ENCODE data around the gene DTX3L.
"Not testable (repeated sequence)": the region's sequence is repeated elsewhere in the genome, so short reads cannot be mapped to it uniquely, and the experiment has no call there.

DTX3L gene

DNA sequence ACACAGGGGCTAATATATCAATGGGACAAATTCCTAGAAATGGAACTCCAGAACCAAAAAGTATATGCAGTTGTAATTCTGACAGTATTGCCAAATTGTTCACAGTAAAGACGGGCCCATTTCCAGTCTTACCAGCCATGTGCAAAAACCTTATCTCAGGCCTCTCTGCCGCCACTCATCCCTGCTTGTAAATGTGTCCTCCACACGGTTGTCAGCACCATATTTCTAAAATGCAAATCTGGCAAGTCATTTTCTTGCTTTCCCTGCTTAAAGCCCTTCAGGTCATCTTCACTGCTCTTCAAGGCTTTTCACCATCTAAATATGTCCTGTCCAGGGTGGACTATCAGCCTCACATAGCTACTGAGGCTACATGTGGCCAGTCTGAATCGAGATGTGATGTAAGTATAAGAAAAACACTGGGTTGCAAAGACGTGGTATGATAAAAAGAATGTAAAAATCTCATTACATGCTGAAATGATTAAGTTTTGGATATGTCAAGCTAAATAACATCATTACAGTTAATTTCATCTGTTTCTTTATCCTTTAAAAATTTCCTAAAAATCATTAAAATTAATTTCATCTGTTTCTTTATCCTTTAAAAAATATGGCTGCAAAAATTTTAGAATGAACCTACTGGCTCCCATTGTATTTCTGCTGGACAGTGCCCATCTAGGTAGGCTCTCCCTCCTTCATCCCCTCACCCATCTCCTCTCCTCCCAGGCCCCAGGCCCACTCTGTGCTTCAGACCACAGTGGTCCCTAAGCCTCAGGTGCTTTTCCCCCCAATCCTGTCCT lies 1.0 kb upstream of the DTX3L start:
- DNase-seq: no peak

DNA sequence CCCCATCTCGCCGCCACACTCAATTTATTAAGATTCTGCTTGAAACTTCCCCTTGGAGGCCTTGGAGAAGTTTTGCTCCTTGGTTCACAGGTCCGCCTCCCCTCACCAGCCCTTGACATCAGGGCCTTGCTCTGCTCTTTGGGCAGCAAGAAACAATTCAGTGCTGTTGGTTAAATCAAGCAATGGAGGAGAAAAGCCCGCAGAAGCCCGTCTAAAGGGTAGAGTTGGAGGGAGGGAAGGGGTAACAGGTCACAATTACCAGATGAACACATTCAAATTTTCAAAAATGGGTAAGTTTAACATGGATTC lies 467 bp upstream of the DTX3L start:
- DNase-seq: peak; percentile 39

DNA sequence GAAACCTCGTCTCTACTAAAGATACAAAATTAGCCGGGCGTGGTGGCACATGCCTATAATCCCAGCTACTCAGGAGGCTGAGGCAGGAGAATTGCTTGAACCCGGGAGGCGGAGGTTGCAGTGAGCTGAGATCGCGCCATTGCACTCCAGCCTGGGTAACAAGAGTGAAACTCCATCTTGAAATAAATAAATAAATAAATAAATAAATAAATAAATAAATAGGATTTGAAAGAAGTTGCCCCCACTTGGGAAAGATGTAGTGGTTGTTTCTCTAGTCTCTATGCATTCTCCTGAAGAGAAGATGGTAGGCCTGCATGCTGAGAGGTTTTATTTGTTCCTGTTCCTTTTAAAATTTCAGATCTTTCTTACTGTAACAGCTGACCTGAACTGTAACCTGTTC lies 4.0 kb downstream of the DTX3L start:
- DNase-seq: not testable (repeated sequence)

DNA sequence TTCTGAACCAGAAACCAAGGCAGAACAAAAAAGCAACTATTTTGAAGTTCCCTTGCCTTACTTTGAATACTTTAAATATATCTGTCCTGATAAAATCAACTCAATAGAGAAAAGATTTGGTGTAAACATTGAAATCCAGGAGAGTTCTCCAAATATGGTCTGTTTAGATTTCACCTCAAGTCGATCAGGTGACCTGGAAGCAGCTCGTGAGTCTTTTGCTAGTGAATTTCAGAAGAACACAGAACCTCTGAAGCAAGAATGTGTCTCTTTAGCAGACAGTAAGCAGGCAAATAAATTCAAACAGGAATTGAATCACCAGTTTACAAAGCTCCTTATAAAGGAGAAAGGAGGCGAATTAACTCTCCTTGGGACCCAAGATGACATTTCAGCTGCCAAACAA lies 4.6 kb downstream of the DTX3L start:
- no peak for DNase-seq

DNA sequence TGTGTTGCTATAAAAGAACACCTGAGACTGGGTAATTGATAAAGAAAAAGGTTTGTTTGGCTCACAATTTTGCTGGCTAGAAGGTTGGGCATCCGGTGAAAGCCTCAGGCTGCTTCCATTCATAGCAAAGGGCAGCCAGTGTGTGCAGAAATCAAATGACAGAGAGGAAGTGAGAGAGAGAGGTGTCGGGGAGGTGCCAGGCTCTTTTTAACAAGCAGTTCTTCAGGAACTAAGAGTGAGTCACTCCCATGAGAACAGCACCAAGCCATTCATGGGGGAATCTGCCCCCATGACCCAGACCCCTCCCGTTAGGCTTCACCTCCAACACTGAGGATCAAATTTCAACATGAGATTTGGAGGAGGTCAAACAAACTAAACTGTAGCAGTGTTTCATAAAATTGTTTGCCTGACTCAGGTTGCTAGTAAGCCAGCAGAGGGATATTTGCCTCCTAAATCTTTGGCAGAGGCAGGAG lies 8.8 kb downstream of the DTX3L start:
- peak; percentile 64 for DNase-seq

DNA sequence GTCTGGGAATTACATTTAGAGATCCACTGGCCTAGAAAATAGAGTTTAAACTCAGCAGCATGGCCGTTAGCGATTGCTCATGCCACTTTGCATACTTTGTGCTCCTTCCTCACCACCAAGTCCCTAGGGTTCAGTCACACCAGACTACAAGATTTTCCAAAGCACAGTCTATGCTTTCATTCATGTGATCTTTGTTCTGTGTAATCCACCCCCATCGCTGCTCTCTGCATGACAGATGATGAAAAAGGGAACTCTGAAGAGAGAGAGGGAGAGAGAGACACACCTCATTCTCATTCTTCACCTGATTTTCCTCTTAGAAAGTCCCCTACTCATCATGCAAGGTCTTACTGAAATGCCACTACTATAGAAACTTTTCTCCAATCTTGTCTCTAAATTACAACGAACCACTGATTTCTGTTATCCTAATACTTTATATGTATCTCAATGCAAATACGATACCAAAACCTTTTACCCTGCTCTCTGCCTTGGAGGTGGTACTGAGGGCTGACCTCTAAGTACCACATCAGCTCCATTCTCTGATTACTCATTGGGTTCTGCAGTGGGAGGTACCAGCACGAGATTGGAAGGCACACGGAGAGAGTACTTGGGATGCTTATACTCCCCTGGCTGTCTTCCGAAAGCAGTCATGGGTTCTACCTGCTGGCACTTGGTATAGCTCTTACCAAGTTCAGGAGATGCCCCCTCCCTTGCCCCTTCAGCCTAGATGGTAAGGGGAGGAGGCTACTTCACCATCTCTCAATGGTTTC lies 12.2 kb downstream of the DTX3L start:
- peak; percentile 59 for DNase-seq

DNA sequence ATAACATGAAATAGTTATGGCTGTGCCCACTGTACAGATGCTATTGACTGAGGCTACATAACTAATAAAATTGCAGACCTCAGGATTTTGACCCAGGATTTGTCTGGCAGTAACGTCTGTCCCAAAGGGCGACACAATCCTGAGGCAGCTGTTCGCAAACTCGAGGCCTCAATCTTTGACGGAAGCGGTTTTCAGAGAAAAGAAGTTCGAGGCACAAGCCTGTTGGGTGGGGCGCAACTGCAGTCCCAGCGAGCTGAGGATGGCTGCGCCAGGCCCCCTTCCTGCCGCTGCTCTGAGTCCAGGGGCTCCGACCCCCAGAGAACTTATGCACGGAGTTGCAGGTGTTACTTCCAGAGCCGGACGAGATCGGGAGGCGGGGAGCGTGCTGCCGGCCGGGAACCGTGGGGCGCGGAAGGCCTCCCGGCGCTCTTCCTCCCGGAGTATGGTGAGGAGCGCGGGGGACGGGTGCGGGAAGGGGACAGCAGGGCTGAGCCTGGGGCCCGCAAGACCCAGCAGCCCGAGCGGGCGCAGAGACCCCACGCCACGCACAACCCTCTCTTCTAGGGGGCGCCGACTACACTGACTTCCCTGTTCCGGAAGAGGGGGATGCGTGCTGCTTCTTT lies 13.4 kb downstream of the DTX3L start, which contains the start of gene PARP15:
TSS of gene PARP15 (plus strand) at position 242 of the 623 bp plus-strand sequence. CDS start at position 260, 18 bp downstream.
- peak; percentile 68 for DNase-seq

DNA sequence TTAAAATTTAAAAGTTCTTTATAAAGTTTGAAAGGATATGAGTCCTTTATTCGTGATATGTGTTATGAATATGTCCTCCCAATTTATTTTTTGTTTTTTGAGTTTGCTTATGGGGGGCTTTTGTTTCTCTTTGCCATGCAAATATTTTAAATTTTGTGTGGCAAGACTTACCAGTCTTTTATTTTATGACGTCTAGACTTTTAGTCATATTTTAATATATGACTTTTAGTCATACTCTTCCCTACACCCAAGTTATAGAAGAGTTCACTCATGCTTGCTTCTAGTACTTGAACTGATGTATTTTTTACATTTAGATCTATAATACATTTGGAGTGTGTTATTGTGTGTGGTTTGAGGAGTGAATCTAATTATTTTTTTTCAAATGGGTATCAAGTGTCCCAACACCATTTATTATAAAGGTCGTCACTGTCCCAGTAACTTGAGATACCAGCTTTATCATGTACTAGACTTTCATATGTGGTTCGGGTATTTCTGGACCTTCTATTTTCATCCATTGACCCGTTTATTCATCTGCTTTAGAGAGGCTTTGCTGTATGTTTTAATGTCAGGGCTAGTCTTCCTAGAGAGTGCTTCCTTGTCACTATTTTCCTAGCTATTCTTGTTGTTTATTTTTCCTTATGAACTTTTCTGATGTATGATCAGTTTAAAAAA lies 14.1 kb downstream of the DTX3L start:
- DNase-seq: no peak

DNA sequence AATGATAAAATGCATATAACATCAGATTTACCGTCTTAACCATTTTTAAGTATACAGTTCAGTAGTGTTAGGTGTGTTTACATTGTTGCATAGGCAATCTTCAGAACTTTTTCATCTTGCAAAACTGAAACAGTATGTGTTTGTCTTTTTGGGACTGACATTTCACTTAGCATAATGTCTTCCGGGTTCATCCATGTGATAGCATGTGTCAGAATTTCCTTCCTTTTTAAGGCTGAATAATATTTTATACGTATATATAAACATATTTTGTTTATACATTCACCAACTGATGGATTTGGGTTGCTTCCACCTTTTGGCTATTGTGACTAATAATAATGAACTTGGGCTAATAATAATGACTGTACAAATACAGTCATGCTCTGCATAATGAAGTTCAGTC lies 16.3 kb downstream of the DTX3L start:
- DNase-seq: no peak

DNA sequence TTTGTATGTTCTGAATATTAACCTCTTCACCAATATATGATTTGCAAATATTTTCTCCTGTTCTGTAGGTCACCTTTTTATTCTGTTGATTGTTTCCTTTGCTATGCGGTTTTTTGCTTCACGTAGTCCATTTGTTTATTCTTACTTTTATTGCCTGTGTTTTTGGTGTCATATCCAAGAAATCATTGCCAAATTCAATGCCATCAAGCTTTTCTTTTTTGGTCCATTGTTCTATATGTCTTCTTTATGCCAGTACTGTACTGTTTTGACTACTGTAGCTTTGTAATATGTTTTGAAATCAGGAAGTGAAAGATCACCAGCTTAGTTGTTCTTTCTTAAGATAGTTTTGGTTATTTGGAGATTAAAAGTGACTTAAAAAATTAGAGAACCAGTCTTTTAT lies 17.5 kb downstream of the DTX3L start:
- no peak for DNase-seq

DNA sequence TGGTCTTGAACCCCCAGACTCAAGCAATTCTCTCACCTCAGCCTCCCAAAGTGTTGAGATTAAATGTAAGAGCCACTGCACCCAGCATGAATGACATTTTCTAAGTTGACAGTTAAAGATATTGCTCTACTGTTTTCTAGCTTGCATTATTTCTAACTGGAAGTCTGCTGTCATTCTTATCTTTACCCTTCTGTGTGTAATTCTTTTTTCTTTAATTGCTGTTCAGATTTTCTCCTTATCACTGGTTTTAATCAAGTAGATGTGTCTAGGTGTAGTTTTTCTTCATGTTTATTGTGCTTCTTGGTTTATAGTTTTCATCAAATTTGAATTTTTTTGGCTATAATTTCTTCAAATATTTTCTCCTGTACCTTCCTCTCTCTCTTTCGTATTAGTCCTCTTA lies 18.3 kb downstream of the DTX3L start:
- DNase-seq: no peak

DNA sequence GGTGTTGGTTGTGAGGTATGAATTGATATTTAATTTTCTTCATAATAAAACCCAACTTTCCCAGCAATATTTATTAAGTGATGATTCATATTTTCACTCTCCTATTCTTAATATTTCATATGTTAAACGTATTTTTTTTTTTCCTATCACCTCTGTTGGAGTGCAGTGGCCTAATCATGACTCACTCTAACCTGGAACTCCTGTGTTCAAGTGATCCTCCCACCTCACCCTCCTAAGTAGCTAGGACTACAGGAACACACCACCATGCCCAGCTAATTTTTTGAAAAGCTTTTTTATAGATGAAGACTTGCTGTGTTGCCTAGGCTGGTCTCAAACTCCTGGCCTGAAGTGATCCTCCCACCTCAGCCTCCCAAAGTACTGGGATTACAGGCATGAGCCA lies 22.0 kb downstream of the DTX3L start:
- DNase-seq: no peak

DNA sequence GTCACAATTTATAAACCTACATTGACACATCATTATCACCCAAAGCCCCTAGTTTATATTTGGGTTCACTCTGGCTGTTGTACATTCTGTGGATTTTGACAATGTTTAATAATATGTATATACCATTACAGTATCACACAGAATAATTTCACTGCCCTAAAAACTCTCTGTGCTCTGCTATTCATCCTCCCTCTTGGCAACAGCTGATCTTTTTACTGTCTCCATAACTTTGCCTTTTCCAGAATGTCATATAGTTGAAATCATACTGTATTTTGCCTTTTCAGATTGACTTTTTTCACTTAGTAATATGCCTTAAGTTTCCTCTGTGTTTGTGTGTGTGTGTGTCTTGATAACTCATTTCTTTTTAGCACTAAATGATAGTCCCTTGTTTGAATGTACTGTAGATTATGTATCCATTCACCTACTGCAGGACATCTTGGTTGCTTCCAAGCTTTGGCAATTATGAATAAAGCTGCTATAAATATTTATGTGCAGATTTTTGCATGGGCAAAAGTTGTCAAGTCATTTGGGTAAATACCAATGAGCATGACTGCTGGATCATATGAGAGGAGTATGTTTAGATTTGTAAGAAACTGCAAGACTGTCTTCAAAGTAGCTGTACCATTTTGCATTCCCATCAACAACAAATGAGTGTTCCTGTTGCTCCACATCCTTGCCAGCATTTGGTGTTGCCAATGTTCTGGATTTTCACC lies 22.8 kb downstream of the DTX3L start:
- no peak for DNase-seq

DNA sequence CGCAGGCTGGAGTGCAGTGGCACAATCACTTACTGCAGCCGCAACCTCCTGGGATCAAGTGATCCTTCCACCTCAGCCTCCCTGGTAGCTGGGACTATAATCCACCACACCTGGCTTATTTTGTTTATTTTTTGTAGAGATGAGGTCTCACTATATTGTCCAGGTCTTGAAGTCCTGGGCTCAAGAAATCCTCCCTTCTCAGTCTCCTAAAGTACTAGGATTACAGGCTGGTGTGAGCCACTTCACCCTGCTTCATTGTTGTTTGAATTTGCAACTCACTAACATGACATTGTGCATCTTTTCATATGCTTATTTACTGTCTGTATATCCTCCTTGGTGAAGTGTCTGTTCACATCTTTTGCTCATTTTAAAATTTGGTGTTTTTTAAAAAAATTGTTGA lies 23.4 kb downstream of the DTX3L start:
- DNase-seq: no peak

DNA sequence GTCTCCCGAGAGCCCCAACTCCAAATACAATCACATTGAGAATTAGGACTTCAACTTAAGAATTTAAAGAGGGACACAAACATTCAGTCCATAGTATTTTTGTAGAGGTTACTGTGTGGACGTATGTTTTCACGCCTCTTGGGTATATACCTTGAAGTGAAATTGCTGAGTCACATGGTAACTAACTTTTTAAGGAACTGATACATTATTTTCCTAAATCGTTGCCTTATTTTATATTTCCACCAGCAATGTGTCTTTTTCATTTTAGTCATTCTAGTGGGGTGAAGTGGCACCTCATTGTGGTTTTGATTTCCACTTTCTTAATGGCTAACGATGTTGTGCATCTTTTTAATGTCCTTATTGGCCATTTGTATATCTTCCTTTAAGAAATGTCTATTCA lies 25.2 kb downstream of the DTX3L start:
- DNase-seq: peak; percentile 26

DNA sequence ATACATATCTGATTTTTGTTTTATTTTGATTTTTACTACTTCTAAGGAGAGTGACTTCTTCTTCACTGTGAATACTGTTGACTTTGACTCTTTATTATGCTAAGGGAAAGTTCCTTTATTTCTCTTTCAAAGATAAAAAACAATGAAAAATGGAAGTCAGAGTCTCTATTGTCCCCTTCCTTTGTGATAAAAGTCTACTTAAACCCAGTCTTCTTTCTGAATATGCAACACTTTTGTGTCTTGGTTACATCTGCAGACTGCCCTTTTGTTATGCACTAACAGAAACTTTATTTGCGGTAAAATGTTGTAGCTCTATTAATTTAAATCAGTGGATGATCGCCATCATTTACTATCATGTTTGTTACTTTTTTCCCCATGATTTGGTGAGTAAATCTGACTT lies 26.5 kb downstream of the DTX3L start:
- no peak for DNase-seq

DNA sequence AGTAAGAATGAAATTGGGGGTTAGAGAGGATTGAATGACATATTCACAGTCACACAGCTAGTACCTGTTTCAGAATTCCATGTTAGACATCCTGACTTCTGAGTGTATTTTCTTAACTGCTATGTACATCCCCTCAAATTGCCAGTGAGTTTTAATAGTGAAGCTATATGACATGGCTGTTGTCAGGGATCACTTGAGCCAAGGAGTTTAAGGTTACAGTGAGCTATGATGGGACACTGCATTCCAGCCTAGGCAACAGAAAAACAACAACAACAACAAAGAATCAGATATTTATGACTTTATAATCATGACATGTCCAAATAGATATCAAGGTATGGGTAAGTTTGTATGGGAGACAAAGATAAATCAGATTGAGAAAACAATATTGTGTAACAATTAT lies 29.9 kb downstream of the DTX3L start:
- DNase-seq: no peak

DNA sequence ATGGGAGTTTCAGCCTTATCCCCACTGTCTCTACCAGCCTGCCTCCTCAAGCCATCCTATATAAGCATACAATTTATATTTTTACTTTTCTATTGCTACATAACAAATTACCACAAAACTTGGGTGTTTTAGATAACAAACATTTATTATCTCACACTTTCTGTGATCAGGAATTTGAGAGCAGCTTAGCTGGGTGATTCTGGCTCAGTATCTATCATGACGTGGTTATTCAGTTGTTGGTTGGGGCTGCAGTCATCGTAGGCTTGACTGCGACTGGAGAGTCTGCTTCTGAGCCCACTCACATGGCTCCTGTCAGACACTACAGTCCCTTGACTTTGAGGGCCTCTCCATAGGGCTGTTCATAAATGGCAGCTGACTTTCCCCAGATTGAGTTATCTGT lies 34.0 kb downstream of the DTX3L start:
- no peak for DNase-seq

DNA sequence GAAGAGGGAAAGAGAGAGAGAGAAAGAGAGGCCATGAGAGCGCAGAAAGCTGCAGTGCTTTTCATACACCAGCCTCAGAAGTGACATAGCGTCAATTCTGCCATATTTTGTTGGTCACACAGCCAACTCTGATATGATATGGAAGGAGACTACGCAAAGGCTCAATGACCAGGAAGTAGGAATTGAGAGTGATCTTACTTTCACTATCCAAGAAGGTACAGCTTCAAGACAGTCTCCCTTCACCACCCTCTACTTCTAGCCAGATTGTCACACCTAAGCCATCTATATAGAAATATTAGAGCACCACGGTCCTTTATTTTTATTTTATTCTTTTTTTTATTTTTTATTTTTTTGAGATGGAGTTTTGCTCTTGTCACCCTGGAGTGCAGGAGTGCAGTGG lies 34.4 kb downstream of the DTX3L start:
- DNase-seq: no peak

DNA sequence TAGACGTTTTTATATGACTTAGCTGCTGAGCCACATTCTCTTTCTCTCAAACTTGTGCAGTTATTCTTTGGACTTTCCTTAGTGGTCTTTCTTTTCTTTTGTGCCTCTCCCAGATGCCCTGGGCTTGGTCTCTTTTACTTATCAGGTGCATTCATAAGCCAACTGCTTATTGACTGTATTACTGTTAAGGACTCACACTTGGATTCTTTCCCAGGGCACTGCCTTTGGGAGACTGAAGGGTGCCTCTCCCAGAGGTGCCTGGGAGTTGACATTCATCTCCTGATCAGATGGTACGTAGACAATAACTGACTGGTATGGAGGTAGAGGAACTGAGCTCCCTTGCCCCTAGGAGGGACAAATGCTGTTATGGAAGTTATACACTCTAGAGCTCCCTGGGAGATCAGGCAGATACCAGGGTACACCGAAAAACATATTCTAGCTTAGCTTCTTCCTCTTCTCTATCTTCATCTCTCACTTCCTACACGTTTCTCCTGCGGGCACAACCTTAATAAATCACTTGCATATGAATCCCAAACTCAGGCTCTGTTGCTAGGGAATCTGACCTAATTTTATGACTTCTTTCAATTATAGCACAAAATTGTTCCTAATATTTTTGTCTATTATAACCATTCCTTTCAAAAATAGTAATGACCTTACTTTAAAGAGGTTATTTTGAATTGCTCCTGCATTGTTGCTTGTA lies 38.0 kb downstream of the DTX3L start:
- DNase-seq: no peak

DNA sequence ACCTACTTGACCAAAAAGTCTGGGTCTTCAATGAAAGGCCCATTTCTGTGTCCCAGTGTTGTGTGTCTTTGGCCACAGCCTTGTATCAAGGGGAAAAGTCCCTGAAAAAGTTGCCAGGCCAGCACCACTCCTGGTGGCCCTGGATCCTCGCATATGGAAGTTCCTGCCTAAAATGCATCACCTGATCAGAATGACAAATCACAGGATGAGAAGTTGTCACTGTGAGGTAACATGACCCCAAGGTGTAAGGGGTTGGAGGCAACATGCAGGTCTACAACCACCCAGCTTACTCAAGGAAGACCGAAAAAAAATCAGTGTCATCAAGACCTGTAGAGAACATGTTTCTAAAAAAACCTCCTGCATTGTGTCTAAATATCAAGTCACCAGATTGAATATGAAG lies 38.9 kb downstream of the DTX3L start:
- no peak for DNase-seq

DNA sequence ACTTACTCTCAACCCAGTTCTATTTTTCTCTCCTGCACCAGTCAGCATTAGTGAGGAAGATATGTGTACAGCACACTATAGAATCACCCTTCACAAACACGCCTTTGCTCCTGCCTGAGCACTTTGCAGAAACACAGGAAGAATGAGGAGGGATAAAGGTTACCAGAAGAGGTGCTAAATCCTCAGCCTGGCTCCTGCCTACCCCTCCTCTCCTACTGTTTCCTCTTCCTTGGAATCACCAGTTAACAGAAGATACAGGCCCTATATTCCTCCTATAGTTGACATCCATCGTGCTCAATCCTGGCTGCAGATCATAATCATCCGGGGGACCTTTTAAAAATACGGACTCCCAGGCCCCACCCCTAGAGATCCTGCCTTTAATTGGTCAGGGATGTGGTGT lies 42.2 kb downstream of the DTX3L start:
- DNase-seq: no peak

Measured in activated CD4-positive, alpha-beta T cell treated with anti-CD3 and anti-CD28 coated beads, Interleukin-10, Interleukin-2, amounts not matched to agents 100 ng/mL and 50 ng/mL, durations not matched to agents 16 hours and 8 hours (primary cell).